ENCODE measurements around the gene RRAS.

The RRAS gene

DNA sequence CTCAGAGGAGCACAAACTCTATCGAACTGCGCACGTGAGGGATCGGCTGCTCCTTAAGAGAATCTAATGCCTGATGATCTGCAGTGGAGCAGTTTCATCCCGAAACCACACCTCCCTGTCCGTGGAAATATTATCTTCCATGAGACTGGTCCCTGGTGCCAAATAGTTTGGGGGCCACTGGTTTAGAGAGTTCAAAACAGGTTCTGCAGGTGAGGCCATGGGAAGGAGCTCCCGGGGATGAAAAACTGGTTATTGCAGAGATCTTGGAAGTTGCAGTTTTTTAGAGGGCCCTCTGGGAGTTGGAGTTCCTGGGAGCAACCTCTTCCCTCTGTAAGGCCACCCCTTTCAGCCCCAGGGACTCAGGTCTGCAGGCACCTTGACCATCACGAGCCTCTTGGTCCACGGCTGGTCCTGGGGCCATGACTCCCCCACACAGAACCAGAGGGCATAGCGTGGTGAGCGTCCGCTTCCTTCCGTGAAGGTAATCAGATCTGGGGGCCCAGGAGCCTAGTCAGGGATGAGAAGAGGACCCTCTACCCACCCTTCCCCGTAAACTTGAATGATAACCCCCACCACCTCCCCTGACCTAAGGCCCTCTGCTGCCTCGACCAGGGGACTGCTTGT is 20.5 kb upstream of the RRAS start:
- no peak overlapping the region for H3K4me3 ChIP-seq (ENCODE audit: control insufficient read depth, low read depth, low read length)
- TF ChIP-seq, protein P1, sequence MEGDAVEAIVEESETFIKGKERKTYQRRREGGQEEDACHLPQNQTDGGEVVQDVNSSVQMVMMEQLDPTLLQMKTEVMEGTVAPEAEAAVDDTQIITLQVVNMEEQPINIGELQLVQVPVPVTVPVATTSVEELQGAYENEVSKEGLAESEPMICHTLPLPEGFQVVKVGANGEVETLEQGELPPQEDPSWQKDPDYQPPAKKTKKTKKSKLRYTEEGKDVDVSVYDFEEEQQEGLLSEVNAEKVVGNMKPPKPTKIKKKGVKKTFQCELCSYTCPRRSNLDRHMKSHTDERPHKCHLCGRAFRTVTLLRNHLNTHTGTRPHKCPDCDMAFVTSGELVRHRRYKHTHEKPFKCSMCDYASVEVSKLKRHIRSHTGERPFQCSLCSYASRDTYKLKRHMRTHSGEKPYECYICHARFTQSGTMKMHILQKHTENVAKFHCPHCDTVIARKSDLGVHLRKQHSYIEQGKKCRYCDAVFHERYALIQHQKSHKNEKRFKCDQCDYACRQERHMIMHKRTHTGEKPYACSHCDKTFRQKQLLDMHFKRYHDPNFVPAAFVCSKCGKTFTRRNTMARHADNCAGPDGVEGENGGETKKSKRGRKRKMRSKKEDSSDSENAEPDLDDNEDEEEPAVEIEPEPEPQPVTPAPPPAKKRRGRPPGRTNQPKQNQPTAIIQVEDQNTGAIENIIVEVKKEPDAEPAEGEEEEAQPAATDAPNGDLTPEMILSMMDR (conservative IDR thresholded peaks at IDR 0.05; ENCODE audit: control insufficient read depth, insufficient read depth, low read depth, low read length), result no peak
- no peak for DNase-seq (ENCODE audit: low read depth)

DNA sequence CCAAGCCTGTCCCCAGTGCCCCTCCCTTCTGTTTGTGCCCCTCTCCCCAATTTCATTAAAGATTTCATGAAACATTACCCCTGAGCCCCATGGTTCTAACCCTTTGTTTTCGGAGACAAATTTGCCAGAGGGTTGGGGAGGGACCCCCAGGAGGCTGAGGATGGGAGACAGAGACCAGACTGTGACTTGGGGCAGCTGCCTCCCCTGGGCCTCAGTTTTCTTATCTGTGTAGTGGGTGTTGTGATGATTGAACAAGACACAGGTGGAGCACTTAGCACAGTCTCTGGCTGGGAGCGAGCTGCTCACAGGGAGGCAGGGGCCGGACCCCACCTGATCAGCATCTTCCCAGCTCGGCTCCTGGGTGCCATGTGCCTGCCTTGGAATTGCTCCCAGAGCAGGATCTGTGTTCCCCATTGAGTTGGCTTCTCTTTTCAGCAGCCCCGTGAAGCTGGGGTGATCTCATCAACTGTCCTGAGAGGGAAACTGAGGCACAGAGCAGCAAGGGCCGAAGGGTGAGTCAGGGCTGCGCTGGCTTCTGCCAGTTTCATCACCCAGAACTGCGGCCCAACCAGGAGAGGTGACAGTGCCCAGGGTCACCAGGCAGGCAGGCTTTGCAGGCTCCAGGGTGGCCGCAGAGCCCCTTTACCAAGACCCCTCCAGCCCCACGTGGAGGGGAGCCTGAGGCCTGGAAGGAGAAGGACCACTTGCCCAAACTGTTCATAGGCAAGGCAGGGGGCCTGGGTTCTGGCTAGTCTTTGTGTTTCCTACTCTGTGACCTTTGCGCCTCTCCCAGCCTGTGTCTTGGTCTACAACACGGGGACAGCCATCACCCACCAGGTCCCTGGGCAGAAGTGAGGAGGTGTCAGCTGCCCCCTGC is 18.9 kb upstream of the RRAS start:
- no peak overlapping the region for H3K4me3 ChIP-seq (ENCODE audit: control insufficient read depth, low read depth, low read length)
- TF ChIP-seq, protein P1 (conservative IDR thresholded peaks at IDR 0.05; ENCODE audit: control insufficient read depth, insufficient read depth, low read depth, low read length), result no peak
- DNase-seq (ENCODE audit: low read depth), result no peak

DNA sequence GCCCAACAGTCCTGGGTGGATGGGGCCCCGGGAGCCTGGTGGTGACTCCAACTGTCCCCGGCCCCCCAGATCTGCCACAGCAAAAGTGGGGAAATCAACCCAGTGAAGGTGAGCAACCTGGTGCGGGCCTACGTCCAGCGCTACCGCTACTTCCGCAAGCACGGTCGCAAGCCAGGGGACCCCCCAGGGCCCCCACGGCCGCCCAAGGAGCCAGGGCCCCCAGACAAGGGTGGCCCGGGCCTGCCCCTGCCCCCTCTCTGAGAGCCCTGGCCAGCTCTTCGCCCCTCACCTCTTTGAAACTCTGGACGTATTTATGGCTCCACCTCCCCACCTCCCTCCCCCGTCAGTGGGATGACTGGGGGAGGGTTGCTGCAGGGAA is 18.2 kb upstream of the RRAS start:
- TF ChIP-seq, protein P1 (conservative IDR thresholded peaks at IDR 0.05; ENCODE audit: control insufficient read depth, insufficient read depth, low read depth, low read length), result no peak
- H3K4me3 ChIP-seq (ENCODE audit: control insufficient read depth, low read depth, low read length), result no peak overlapping the region
- DNase-seq (ENCODE audit: low read depth), result no peak

DNA sequence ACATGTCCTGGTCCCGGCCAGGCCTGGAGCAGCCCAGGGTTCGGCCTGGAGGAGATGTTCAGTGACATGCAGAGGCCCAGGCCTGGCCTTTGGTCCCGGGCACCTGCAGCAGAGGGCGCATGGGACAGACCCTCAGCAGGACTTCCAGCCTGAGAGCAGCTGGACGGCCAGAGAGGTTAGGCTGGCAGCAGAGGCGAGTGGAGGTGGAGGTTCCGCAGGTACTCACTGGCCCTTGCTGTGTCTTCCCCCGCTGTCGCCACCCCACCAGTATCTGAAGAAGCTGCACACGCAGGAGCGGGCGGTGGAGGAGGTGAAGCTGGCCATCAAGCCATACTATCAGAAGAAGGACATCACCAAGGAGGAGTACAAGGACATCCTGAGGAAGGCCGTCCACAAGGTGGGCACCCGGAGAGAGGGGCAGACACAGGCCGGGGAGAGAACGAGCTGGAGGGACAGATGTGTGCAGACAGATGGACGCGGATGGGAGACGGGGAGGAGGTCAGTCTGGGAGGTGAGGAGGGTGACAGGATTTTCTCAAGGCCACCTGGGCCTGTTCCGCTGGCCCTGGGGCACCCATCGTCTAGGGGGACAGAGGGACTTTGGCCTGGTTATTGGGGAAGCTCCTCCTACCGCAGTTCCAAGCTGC is 17.7 kb upstream of the RRAS start:
- DNase-seq (ENCODE audit: low read depth), result no peak
- no peak overlapping the region for H3K4me3 ChIP-seq (ENCODE audit: control insufficient read depth, low read depth, low read length)
- TF ChIP-seq, protein P1 (conservative IDR thresholded peaks at IDR 0.05; ENCODE audit: control insufficient read depth, insufficient read depth, low read depth, low read length), result no peak

DNA sequence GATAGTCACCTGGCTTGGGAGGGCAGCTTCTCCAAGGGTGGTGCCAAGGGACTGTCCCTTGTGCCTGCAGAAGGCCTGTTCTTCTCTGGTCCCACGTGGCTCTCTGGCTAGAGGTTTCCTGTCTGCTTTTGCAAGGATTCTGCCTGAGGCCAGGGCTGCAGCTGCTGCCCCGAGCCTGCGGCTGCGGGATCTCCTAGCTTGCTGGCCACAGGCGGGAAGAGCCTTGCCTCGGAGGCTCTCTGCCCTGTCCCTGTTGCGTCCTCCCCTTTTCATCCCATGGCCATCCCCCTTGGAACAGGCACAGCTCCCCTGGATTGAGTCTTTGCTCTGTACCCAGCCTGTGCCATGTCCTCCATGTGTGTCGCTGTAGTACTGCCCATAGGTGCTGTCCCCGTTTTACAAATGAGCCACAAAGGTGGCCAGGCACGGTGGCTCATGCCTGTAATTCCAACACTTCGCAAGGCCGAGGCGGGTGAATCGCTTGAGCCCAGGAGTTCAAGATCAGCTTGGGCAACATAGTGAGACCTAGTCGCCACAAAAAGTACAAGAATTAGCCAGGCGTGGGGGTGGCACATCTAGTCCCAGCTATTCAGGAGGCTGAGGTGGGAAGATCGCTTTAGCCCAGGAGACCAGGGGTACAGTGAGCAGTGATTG is 16.6 kb upstream of the RRAS start:
- no peak overlapping the region for H3K4me3 ChIP-seq (ENCODE audit: control insufficient read depth, low read depth, low read length)
- no peak for DNase-seq (ENCODE audit: low read depth)
- TF ChIP-seq, protein P1 (conservative IDR thresholded peaks at IDR 0.05; ENCODE audit: control insufficient read depth, insufficient read depth, low read depth, low read length), result no peak

Measured in fibroblast of mammary gland (primary cell).